Inferior parietal cortex (tissue), 1 donor: ENCODE data around the gene CTCFL.

ENCODE experiments used
- DNase-seq: peaks from one replicate; pipeline ENCODE4 v3.0.0-alpha.2; 2016; ENCODE audit errors: extremely low spot score

Gene CTCFL

GRCh38 chr20:57524511-57525176, at the start of gene CTCFL:
Gene CTCFL, minus strand, starts transcription at chr20:57525140. Its CDS starts 935 bp downstream, at chr20:57524205.
- DNase-seq = no peak

- no peak for DNase-seq
These were observed 49.0 kb upstream of the CTCFL start for GRCh38 chr20:57573894-57574293.

GRCh38 chr20:57573242-57573641, 48.3 kb upstream of the CTCFL start:
- no peak for DNase-seq

- DNase-seq = no peak
These were observed 47.0 kb upstream of the CTCFL start for GRCh38 chr20:57571782-57572416.

- no peak for DNase-seq
These were observed 46.0 kb upstream of the CTCFL start for GRCh38 chr20:57570920-57571319.

- DNase-seq = no peak
These were observed 45.4 kb upstream of the CTCFL start for GRCh38 chr20:57570145-57570850.

GRCh38 chr20:57568960-57569359, 44.0 kb upstream of the CTCFL start:
- no peak for DNase-seq

GRCh38 chr20:57568088-57568896, 43.4 kb upstream of the CTCFL start:
- DNase-seq = no peak

- DNase-seq = no peak
These were observed 42.6 kb upstream of the CTCFL start for GRCh38 chr20:57567471-57568079.

GRCh38 chr20:57566803-57567459, 42.0 kb upstream of the CTCFL start:
- no peak for DNase-seq

GRCh38 chr20:57566399-57566798, 41.5 kb upstream of the CTCFL start:
- DNase-seq = no peak

GRCh38 chr20:57564951-57565642, 40.2 kb upstream of the CTCFL start:
- no peak for DNase-seq

- DNase-seq = no peak
These were observed 39.4 kb upstream of the CTCFL start for GRCh38 chr20:57564180-57564802.

- no peak for DNase-seq
These were observed 38.6 kb upstream of the CTCFL start for GRCh38 chr20:57563522-57563921.

- no peak for DNase-seq
These were observed 37.9 kb upstream of the CTCFL start for GRCh38 chr20:57562541-57563465.

GRCh38 chr20:57561356-57562279, 36.7 kb upstream of the CTCFL start:
- DNase-seq = no peak

- DNase-seq = no peak
These were observed 35.8 kb upstream of the CTCFL start, which contains the start of gene PCK1 for GRCh38 chr20:57560554-57561355. Gene PCK1, plus strand, starts transcription at chr20:57561110. Its CDS starts 302 bp downstream, at chr20:57561412.
